COLO668 (cell line): ENCODE measurements around the gene SHC1.

ENCODE experiments used
- DNase-seq: peaks from one replicate; lab custom pipeline; 2025; ENCODE audit not compliant: unreplicated experiment; lab: John Stamatoyannopoulos, UW

SHC1 gene

GRCh38 chr1:154974808-154975408 lies 4.4 kb upstream of the SHC1 start:
- DNase-seq, result peak; percentile 97

GRCh38 chr1:154974102-154974807 lies 3.7 kb upstream of the SHC1 start, which contains the start of gene CKS1B:
Gene CKS1B, plus strand, starts transcription at chr1:154974681. Its CDS starts 65 bp downstream, at chr1:154974746.
- DNase-seq, result peak; percentile 98

GRCh38 chr1:154973344-154974101 lies 3.0 kb upstream of the SHC1 start:
- DNase-seq, result peak; percentile 95

DNA sequence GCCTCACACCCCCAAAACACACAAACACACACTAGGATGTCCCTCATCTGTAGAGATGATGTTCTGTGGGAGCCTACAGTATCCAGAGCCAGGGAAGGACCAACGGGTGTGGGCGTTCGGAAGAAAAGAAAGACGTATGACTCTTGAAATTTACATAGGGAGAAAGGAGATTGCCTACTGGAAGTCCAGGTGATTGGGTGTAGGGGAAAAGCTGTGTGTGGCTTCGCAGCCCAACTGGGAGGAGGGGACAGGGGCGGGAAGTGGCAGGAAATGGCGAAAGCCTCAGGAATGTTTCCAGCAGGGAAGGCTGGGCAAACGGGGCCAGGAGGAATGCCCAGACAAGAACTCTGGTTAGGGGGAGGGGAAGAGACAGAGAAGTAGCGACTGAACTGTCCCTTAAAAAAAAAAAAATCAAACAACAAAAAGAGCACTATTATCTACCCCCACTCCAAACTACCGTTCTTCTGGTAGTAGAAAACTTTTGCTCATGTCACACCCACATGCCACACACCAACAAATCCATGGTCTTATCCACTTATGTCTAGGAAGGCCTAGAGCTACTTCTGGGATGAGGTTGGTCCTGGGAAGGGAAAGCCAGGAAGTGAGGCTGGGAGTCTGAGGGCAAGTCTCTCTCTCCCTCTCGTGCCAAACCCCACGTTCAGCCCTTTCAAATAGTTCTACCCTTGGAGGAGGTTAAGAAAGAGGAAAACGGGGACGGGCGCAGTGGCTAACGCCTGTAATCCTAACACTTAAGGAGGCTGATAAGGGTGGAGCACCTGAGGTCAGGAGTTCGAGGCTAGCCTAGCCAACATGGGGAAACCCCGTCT lies 2.2 kb upstream of the SHC1 start:
- DNase-seq, result no peak

- DNase-seq, result no peak
These were observed 1.6 kb upstream of the SHC1 start for GRCh38 chr1:154972213-154972516.

- no peak for DNase-seq
These were observed 923 bp upstream of the SHC1 start for GRCh38 chr1:154971341-154971998.

GRCh38 chr1:154969860-154970452 lies 591 bp downstream of the SHC1 start:
- DNase-seq, result no peak

DNA sequence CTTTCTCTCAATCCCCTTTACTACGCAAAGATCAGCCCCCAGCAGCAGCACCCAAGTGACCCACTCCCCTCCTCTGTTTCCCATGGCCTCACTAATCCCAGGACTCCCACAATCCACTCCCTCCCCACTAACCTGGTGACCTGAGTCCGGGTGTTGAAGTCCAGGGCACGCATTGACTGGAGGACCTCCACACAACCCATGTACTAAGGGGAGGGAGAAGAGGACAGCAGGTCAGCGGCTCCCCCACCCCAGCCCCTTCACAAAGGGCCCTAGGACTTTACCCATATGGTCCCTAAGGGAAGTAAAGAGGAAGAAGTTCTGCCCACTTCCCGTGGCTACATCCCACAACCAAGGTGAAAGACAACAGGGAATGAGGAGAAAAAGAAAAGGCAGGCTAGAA lies 1.3 kb downstream of the SHC1 start:
- DNase-seq, result no peak

DNA sequence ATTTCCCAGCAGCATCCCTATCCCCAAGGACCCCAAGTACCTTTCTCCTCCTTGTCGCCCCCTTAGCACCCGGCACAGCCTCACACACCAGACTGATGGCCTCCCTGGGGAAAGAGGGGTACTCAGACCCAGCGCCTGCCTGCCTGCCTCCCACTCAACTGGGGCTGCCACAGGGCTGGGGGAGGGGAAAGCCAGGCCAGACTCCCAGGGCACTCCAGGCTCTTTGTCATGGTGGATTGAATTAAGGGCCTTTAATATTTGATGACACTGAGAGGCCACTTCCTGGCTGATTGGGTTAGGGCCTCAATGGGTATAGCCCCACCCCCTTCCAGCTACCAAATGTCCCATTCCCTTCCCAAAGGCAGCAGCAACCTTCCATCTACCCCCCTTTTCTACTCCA lies 1.8 kb downstream of the SHC1 start:
- no peak for DNase-seq

GRCh38 chr1:154967331-154967950 lies 3.1 kb downstream of the SHC1 start:
- DNase-seq, result no peak

GRCh38 chr1:154966111-154966510 lies 4.4 kb downstream of the SHC1 start:
- DNase-seq, result no peak

DNA sequence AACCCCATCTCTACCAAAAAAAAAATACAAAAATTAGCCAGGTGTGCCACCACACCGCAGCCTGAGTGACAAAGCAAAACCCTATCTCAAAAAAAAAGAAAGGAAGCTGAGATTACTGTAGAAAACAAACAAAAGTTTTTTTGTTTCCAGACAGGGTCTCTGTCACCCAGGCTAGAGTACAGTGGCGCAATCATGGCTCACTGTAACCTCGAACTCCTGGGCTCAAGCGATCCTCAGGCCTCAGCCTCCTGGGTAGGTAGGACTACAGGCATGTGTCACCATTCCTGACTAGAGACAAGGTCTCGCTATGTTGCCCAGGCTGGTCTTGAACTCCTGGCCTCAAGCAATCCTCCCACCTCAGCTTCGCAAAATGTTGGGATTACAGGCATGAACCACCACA lies 6.2 kb downstream of the SHC1 start:
- no peak for DNase-seq

GRCh38 chr1:154963643-154964042 lies 6.9 kb downstream of the SHC1 start:
- DNase-seq, result no peak

GRCh38 chr1:154962795-154963330 lies 7.7 kb downstream of the SHC1 start:
- DNase-seq, result no peak

- DNase-seq, result peak; percentile 57
These were observed 8.3 kb downstream of the SHC1 start for GRCh38 chr1:154962156-154962749.

DNA sequence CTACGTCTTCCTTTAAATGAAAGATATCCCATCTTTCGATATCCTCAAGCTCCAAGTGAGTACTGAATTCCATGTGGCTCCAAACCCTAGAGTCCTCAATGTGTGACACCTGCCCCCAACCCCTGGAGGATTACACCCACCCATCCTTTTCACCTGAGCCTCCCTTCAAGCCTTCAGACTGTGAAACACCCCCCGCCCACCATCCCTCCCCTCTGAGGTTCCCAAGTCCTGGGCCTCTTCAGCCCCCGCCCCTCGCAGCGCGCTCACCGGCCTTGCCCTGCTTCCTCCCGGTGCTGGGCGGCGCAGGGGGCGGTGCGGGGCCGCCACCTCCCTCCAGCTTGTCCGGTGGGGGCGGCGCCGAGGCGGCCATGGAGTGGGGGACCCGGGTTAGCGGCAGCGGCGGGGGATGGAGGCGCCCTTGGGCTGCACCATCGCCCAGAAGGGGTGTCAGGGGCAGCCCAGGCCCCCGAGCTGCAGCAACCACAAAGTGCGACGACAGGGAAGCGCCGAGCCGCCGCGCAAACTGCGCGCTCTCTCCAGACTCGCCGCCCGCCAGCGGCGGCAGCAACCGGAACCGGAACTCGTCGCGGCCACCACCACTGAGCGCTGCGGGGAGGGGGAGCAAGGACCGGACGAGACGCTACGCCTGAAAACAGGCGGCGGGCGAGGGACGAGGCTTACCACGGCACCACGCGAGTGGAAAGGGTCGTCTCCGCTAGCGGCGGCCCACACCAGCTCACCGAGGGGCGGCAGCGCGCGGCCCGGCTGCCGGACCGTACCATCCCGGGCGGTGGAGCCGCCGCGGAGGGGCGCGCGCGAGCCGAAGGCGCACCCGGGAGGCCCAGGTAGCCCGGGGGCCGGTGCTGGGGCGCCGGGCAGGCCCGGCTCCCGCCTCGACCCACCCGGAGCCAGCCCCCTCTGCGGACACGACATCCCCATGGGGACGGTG lies 9.1 kb downstream of the SHC1 start, which contains the start of gene PYGO2:
PYGO2 (minus strand) TSS at position 576 of the 949 bp plus-strand sequence; CDS start at position 370, 206 bp downstream.
- peak; percentile 90 for DNase-seq

GRCh38 chr1:154960446-154961136 lies 10.0 kb downstream of the SHC1 start:
- no peak for DNase-seq

- DNase-seq, result no peak
These were observed 11.1 kb downstream of the SHC1 start for GRCh38 chr1:154959426-154959780.
